ENCODE data around the gene TGM3.

The TGM3 gene

DNA sequence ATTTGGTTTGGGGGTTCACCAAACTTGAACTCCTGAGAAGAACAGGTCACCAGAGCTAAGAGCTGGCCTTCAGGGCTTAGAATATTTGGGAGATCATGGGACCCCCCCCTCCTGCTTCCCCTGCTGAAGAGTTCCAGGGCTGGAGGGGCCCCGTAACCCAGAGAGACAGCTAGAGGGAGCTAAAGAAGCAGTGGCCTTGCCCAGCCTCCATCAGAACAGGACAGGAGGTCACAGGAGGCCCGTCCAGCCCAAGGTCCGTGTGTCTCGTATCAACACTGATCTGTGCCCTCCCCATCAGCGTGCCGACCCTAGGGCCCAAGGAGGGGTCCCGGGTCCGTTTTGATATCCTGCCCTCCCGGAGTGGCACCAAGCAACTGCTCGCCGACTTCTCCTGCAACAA, 44.3 kb downstream of the TGM3 start:
- no peak for DNase-seq (ENCODE audit: low spot score)

DNA sequence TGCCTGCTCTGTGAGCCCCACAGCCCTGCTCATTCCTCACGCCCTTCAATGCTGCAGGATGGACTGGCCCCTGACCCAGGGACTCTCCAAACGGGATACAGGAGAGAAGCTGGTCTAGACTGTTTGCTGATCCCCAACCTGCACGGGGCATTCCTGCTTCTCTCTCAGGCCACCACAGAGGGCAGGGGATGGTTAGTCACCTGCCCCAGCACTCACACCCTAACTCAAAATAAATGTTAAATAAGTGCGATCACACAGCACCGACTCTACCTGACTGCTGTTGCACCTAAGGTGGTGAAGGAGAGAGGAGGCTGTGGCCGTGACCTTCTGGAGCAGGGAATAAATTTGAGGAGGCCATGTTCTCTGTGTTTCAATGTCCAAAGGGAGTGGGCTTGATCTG, 45.0 kb downstream of the TGM3 start:
- DNase-seq (ENCODE audit: low spot score) = no peak

DNA sequence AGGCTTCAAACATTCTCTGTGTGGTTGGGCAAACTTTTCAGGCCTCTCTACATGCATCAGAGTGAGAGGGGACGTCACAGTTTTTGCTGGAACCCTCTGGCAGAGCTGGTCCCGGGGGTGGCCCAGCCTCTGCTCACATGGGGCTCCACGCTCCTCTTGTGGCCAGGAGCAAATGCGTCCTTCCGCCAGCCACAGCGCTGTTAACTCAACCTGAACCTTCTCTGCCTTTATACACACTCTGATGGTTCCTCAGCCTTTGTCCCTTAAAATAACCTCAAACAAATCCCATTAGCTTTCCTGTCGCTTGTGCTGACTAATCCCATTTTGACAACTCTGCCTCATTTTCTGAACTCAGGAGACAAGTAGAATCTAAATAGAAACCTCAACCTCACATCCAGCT, 45.5 kb downstream of the TGM3 start:
- DNase-seq (ENCODE audit: low spot score) = no peak

DNA sequence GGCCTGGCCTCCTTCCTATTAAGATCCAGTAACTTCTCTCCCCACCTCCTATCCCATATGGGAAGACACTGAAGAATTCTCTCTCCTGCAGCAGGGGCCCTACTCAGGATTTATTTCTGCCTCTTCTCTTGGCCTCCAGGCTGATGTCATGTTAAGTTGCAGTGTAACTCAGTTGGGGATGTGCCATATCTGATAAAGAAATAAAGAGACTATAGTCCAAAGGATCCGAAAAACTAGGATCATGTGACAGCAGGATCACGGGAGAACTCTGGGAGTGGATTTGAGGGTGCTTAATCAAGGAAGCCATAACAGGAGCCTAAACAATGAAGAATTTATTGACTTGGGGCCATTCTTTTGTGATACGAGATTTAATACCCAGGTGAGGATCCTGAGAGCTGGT, 46.4 kb downstream of the TGM3 start:
- DNase-seq (ENCODE audit: low spot score) = no peak

DNA sequence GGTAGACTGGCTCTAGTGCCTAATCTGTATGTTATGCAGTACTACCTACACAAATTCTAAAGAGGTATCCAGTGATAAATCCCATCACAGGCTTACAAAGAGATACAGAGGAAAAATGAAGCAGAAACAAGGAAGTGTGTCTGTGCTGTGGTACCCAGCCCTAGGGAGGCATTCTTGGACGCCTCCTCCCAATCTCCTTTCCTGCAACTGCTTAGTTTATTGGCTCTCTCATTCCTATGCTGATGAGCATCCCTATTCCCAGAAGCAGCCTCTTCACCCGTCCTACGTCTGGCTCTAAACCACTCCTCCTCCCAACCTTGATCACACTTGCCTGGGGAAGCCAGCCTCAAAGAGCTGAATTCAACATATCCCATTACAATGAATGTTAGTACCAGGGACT, 50.4 kb downstream of the TGM3 start:
- DNase-seq (ENCODE audit: low spot score) = no peak

DNA sequence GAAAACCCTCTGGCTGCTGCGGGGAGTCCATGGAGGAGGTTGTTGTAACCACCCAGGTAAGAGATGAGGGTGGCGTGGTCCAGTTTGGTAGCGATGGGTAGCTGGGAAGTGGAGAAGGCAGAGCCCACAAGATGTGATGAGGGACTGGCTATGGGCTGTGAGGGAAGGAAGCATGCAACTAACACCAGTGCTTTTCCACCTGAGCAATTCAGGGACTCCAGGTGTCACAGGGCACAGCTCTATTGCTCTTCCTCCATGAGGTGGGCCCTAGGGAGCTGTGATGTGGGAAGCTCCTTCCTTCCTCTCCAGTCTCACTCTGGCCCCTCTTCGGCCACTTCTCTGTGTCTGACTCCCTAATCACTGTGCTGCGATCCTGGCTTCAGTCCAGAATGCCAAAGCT, 52.5 kb downstream of the TGM3 start:
- DNase-seq (ENCODE audit: low spot score) = no peak

DNA sequence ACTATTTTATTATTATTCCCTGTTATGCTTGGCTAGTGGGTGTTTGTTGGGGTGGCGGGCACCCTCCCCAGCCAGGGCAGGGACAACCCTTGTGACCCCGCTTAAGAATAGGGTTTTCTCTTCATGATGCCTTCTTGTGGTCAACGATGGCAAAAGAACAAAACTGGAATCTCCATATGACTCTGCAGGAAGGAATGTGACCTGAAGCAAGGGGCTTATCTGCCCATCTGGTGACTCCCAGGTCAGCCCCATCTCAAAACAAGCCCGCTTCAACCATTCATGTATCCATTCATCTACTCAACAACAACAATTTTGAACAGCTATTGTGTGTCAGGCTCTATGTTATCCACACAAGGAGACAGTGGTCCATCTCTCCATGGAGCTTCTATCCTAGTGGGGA, 54.0 kb downstream of the TGM3 start:
- no peak for DNase-seq (ENCODE audit: low spot score)

DNA sequence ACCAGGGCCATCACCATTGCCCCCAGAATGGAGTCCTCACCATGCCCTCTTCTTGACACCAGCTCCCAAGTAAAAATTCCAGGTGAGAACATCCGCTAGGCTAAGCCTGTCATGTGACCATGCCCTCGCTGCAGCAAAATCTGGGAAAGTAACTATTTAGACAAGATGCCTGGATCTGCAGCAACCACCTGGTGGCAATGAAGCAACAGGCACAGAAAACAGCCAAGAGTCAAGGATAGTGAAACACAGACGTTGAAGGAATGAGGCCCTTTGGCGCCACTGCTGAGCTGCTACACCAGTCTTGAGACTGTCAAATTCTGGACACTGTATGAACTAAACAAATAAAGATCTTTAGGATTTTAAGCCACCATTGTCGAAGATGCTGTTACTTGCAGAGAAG, 54.8 kb downstream of the TGM3 start:
- DNase-seq (ENCODE audit: low spot score) = no peak

DNA sequence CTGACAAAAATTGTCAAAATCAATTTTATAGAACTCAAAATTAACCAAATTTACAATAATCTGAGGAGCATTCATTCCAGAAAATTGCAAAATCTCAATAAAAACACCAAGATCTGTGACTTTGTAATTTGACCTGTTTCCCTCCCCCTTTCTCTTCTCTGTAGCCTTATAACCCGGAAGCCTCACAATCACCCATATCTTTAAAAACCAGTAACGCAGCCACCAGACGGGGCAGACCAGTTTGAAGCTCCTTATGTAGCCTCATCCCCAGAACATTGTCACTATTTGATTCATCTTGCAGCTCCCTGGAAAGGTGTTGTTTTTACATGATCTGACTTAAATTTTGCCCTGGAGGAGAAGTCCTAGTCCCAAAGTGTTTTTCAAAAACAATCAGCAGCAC, 57.4 kb downstream of the TGM3 start:
- DNase-seq (ENCODE audit: low spot score) = no peak

DNA sequence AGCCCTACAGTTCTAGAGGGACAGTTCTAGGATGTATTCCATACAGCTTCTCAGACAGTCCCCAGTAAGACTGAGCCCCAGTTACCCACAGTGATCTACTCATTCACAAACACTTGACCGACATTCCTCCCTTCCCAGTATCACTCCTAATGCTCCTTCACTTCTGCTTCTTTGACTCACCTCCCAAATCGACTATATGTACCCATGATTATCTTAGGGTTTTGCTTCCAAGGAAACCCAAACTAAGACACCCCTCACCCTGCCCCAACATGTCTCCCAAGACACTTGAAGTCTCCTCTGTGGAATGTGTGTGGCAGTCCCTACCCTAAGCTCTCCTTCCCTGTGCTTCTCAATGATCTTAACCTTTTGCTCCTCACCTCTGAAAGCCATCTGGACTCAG, 61.3 kb downstream of the TGM3 start:
- no peak for DNase-seq (ENCODE audit: low spot score)

DNA sequence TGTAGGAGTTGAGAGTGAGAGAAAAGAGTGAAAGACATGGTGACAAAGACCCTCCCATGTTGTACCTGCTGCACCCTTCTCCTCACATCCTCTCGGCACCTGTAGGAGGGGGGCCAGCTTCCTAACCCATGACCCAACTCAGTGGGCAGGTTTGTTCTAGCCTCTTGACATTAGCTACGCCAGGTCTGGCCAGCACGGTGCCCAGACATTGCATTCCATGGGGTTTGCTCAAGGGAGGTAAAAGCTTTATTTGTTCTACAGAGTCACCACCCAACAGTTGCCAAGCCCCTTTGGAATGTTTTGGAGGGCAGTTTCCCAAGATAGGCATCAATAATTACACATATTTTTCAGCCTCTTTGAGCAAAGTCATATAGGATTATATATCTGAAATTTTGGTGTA, 62.2 kb downstream of the TGM3 start:
- no peak for DNase-seq (ENCODE audit: low spot score)

DNA sequence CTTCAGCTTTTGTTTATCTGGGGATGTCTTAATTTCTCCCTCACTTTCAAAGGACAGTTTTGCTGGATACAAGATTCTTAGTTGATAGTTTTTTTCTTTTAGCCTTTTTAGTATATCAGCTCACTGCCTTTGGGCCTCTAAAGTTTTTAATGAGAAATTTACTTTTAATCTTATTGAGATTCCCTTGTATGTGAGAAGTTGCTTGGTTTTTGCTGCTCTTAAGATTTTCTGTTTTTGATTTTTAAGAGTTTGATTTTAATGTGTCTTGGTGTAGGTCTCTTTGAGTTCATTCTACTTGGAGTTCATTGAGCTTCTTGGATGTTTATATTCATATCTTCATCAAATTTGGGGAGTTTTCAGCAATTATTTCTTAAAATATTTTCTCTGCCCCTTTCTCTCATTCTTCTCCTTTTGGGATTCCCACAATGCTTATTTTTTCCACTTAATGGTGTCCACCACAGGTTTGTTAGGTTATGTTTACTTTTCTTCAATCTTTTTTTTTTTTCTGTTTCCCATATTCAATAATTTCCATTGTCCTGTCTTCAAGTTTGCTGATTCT, 65.3 kb downstream of the TGM3 start:
- no peak for DNase-seq (ENCODE audit: low spot score)

DNA sequence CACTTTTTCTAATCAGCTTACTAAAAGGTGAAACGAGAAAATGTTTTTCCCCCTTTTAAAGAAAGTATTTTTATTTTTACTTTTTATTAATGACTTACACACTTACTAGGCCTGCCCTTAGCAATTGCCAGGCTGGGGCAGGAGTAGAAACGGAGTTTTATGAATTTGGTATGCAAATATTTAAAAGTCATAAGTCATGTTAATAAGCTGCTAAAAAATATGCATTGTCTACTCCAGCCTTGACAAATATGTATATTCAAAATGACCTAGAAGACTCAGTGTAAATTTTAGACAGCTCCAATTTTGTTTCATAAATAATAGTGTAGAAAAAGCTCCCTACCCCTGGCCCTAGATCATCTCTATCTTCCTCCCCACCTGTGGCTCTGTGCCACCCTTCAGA, 67.4 kb downstream of the TGM3 start:
- no peak for DNase-seq (ENCODE audit: low spot score)

DNA sequence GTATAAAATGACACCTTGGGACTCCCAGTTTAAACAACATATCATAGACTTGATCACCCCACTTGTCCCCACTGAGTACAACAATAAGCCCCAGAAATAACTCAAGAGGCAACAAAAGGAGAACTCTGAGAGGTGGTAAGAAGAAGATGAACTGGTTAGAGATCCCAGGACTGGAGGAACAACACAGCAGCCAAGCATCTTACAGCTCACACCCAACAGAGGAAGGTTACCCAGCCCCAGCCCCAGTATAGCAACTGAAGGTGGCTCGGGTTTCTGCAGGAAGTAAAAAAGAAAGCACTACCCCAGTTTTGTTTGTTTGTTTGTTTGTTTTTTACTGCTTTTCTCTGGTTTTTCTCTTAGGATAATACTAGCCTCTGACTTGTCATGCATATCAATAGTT, 67.8 kb downstream of the TGM3 start:
- no peak for DNase-seq (ENCODE audit: low spot score)

DNA sequence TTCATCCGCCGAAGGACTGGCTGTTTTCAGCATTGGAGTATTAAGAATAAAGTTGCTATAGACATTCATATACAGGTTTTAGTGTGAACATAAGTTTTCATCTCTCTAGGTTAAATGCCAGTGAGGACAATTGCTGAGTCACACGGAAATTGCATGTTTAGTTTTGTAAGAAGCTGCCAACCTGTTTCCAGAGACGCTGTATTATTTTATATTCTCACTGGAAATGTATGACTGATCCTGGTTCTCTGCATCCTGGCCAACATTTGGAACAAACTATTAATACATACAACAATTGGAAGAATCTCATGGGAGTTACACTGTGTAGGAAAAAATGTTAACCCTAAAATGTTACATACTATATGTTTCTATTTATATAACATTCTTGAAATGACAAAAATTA, 68.2 kb downstream of the TGM3 start:
- DNase-seq (ENCODE audit: low spot score) = no peak

DNA sequence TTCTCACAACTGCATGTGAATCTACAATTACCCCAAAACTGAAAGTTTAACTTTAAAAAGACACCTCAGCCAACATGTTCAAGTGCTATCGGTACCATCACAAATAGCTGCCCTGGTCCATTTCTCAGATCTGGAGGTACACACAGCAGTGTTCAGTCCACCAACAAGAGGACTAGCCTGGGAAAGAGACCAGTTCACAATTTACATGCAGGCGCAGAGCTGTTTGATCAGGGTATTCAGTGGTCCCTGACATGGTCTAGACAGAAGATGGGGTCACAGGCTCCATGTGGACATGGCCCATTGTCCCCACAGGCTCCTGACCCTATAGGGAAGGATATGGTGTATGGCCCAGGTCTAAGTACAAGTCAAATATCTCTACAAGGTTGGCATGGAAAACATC, 69.3 kb downstream of the TGM3 start:
- no peak for DNase-seq (ENCODE audit: low spot score)

DNA sequence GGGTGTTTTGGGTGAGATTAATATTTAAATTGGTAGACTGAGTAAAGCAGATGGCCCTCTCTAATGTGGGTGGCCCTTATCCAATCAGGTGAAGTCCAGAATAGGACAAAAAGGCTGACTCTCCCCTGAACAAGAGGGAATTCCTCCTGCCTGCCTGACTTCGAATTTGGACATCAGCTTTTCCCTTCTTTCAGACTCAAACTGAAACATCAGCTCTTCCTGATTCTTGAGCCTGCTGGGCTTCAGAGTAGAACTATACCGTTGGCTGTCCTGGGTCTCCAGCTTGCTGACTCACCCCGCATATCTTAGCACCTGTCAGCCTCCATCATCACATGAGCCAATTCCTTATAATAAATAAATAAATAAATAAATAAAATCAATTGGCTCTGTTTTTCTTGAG, 69.9 kb downstream of the TGM3 start:
- no peak for DNase-seq (ENCODE audit: low spot score)

DNA sequence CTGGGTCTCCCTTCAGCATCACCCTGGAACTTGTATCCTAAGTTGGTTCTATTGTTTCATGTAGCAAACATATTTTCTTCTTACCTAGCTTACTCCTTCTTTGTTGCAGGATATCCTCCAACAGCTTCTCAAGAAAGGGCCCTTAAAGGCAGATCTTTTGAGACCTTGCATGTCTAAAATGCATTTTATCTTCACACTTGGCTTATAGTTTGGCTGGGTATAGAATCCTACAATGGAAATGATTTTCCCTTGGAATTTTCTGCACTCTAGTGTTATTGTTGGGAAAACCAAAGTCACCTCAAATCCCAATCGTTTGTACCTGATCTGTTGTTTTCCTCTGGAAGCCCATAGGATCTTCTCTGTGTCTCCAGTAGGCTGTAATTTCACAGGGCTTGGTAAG, 72.8 kb downstream of the TGM3 start:
- DNase-seq (ENCODE audit: low spot score) = no peak

DNA sequence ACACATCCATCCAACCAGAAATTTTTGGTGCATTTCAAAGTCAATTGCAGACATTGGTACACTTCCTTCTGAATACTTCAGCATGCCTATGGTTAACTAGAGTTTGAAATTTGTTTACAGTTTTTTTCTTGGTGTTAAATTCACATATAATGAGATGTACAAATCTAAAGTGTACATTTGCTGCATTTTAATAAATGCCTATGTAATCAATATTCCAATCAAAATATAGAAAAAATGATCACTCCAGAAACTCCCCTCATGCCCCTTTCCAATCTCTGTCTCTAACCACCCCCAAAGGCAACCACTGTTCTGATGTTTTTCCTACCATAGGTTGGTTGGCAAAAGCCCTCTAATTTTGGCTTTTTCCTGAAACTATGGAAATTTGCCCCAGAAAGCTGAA, 77.3 kb downstream of the TGM3 start:
- DNase-seq (ENCODE audit: low spot score) = no peak

DNA sequence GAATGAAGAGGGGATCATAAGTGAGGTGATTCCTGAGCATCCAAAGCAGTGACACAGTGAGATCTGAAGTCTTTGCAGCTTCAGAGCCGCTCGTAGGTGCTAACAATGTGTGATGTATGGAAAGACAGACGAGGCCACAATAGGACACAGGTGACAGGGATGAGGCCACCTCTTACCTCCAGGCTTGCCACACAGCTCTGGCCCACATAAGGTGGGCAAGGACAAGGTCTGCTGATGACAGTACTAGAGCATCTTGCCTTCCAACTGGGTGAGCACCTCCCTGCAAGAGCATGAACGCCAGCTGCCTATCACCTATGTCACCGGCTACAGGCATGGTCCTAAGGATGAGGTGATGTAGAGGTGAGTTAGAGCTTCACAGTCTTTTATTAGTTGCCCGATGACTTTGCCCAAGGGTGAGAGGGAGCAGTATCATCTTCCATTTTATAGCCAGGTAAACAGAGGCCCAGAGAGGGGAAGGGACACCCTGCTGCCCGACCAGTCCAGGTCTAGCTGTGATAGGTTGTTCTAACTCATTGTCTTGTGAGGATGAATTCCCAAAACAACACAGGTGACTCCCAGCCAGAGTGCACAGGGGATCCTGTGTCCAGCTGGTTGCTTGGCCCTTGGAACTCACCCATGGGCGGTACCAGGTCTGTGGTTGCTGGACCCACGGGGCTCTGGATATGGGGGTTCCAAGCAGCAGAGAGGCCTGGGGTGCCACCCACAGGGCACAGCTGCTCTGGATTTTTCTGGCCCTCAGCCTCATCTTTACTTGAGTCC, 78.7 kb downstream of the TGM3 start:
- no peak for DNase-seq (ENCODE audit: low spot score)

DNA sequence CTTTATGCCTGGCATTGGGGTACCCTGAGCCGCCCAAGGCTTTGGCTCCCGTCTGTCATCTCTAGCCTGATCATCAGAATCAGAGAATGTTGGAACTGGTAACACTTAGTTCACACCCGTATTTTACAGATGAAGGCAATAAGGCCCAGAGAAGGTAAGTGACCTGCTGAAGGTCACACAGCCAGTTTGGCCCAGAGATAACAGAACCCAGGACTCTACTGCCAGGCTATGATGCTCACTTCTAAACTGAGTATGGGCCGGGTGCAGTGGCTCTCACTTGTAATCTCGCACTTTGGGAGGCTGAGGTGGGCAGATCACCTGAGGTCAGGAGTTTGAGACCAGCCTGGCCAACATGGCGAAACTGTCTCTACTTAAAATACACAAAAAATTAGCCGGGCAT, 83.1 kb downstream of the TGM3 start:
- no peak for DNase-seq (ENCODE audit: low spot score)

DNA sequence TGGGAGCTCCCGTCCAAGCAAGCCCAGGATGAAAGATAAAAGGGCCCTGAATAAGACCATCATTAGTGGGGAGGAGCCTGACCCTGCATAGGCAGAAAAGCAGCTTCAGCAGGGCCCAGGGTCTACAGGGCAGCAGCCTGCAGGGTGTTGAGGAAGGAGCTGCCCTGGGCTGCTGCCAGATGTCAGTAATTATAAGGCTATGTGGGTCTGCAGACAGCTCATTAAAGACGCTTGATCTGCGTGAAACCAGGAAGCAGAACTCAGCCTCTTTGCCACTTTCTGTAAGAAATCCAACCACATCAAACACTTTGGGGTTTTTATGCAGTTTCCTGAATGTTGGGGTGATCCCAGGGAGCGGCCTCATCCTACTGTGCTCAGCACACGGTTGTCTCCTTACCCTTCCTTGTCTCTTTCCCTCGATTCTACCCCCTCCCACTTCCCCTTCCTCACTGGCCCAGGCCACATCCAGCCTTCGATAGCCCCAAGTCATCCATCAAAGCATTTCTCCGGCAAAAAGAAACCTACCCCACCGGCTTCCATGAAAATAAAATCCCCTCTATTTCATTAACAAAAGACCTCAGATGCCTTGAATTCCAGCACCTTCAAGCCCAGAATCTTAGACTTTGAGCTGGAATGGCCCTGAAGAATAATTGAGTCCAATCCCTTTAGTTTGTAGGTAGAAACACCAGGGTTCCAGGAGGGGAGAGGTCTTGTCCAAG, 83.9 kb downstream of the TGM3 start:
- no peak for DNase-seq (ENCODE audit: low spot score)

DNA sequence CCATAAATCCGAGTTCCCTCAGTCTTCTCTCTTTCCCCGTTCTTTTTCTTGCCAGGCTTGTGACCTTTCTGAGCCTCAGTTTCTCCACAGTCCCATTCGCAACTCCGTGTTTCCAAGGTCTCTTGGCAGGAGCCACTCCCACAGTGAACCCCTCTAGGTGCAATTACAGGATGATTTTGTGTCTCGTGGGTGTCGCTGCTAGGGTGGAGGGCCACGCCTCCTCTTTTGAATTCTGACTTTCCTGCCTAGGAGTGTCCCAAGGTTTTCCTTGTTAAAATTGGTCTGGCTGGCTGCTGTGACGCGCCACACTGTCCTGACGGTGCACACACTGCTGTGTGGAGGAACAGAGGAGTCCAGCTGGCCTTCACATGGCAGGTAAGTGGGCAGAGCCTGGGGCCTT, 84.8 kb downstream of the TGM3 start, which contains the start of gene TGM6:
Gene TGM6, plus strand, starts transcription at position 301 of the 400 bp plus-strand sequence. Its CDS starts 68 bp downstream, at position 369.
- no peak for DNase-seq (ENCODE audit: low spot score)

DNA sequence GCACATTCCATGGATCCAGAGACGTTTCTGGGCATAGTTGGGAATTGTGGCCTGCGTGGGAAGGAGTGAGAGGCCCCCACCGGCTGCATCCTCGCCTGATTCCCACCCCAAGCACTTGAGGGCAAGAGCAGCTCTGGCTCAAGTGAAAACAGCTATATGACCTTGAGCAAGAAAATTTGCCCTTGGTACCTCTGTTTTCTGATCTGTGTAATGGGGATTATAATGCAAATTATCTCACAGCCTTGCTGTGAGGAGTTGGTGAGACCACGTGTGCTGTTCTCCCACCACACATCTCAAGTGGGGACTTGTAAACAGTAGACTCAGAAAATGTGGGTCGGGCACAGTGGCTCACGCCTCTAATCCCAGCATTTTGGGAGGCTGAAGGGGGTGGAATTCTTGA, 85.5 kb downstream of the TGM3 start:
- no peak for DNase-seq (ENCODE audit: low spot score)
